Measurements from ENCODE around the gene OSBPL7.
A peak's percentile ranks its signal among the peaks of the same experiment; 100 is the strongest.

DNA sequence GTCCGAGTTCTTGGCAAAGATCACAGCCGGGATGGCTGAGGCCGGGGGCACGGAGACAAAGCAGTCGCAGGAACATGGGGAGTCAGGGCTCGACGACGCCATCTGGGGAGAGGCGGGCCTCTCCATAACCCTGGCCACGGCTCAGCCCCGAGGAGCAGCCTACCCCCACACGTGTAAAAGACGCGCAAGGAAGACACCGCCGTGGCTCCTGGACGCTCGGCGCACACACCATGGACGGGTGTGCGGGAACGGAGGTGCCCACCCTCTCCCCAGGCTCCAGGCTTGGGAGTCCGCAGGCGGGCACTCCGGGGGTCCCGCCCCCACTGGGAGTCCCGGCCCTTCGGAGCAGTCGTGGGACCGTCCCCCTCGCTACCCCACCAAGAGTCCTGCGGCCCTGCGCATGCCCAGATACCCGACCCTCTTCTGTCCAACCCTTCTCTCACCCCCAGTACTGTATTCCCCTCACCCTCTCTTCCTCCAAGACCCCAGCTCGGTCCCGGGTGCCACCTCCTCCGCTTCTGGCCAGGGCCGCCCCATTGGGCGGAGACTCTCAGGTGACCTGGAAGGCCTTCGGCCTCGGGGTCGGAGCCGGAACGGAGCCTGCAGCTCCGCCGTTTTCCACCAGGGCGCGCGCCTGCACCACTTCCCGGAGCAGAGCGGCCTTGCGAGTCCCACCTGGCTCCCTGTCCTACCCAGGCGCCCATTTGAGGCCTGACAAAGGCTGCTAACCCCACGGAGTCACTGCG is 19.3 kb upstream of the OSBPL7 start, which contains the start of gene SCRN2:
- TF ChIP-seq, protein P1, sequence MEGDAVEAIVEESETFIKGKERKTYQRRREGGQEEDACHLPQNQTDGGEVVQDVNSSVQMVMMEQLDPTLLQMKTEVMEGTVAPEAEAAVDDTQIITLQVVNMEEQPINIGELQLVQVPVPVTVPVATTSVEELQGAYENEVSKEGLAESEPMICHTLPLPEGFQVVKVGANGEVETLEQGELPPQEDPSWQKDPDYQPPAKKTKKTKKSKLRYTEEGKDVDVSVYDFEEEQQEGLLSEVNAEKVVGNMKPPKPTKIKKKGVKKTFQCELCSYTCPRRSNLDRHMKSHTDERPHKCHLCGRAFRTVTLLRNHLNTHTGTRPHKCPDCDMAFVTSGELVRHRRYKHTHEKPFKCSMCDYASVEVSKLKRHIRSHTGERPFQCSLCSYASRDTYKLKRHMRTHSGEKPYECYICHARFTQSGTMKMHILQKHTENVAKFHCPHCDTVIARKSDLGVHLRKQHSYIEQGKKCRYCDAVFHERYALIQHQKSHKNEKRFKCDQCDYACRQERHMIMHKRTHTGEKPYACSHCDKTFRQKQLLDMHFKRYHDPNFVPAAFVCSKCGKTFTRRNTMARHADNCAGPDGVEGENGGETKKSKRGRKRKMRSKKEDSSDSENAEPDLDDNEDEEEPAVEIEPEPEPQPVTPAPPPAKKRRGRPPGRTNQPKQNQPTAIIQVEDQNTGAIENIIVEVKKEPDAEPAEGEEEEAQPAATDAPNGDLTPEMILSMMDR (IDR thresholded peaks at IDR 0.05; ENCODE audit: insufficient read depth, low read depth, low read length): peak; percentile 81
- TF ChIP-seq EZH2 (IDR thresholded peaks at IDR 0.05; ENCODE audit: insufficient read depth, low read length): no peak

Measured in astrocyte (in vitro differentiated cells and primary cell).